KMS-11 (cell line): ENCODE data around the gene CHID1.

ENCODE experiments used
- H2AFZ ChIP-seq: fragments of 200-600 bp; sonication (generic); 2 replicates; pipeline ENCODE4 v1.6.1; 2016; ENCODE audit warnings: antibody characterized with exemption, mixed run types, low read depth
- H3K27ac ChIP-seq: fragments of 200-600 bp; sonication (generic); 2 replicates; pipeline ENCODE4 v1.6.1; 2016; ENCODE audit warnings: mild to moderate bottlenecking, mixed run types
- H3K27me3 ChIP-seq: fragments of 200-600 bp; sonication (generic); 2 replicates; pipeline ENCODE4 v1.6.1; 2017; ENCODE audit warnings: mild to moderate bottlenecking, low read depth, mixed run types, moderate library complexity; ENCODE audit not compliant: insufficient read depth
- H3K36me3 ChIP-seq: fragments of 200-600 bp; sonication (generic); 2 replicates; pipeline ENCODE4 v1.6.1; 2017; ENCODE audit warnings: mild to moderate bottlenecking, mixed run types; ENCODE audit not compliant: insufficient read depth
- H3K4me1 ChIP-seq: fragments of 200-600 bp; sonication (generic); 2 replicates; pipeline ENCODE4 v1.6.1; 2016; ENCODE audit warnings: mild to moderate bottlenecking, low read depth, mixed run types; ENCODE audit not compliant: poor library complexity, severe bottlenecking
- H3K4me2 ChIP-seq: fragments of 200-600 bp; sonication (generic); 2 replicates; pipeline ENCODE4 v1.7.0; 2016; ENCODE audit warnings: mild to moderate bottlenecking, mixed run types
- H3K4me3 ChIP-seq: fragments of 200-600 bp; sonication (generic); IDR thresholded peaks from 2 replicates; pipeline ENCODE4 v1.6.1; 2017; ENCODE audit warnings: low read depth, low read length, mixed read lengths; ENCODE audit not compliant: insufficient read depth
- H3K79me2 ChIP-seq: fragments of 200-600 bp; sonication (generic); 2 replicates; pipeline ENCODE4 v1.6.1; 2016; ENCODE audit warnings: low read depth, mixed run types; ENCODE audit not compliant: insufficient read depth
- H3K9ac ChIP-seq: fragments of 200-600 bp; sonication (generic); 2 replicates; pipeline ENCODE4 v1.6.1; 2016; ENCODE audit warnings: mild to moderate bottlenecking, mixed run types
- H4K20me1 ChIP-seq: fragments of 200-600 bp; sonication (generic); 2 replicates; pipeline ENCODE4 v1.6.1; 2016; ENCODE audit warnings: mild to moderate bottlenecking, mixed run types; ENCODE audit not compliant: insufficient read depth
- TF ChIP-seq, protein P1 (sequence below): fragments of 200-600 bp; sonication (generic); conservative IDR thresholded peaks from 2 replicates; pipeline ENCODE4 v1.6.1; 2017; ENCODE audit warnings: low read depth, mild to moderate bottlenecking, antibody characterized with exemption, low read length, moderate library complexity, mixed read lengths

The CHID1 gene

DNA sequence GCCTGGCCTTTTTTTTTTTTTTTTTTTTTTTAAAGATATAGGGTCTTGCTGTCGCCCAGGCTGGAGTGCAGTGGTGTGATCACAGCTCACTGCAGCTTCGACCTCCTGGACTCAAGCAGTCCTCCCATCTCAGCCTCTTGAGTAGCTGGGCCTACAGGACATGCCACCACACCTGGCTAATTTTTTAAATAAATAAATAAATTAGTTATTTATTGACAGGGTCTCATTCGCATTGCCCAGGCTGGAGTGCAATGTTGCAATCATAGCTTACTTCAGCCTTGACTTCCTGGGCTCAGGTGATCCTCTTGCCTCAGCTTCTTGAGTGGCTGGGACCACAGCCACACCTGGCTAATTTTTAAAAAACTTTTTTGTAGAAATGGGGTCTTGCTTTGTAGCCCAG, 25.6 kb upstream of the CHID1 start:
- Histone ChIP-seq H4K20me1 (no peaks in the 10 kb centered on the region), H3K36me3 (no peaks in the 10 kb centered on the region), H3K79me2 (peaks cover 79% of the 10 kb centered on the region), H2AFZ (no peak overlapping the region), H3K4me2 (no peak overlapping the region), H3K4me3 (no peak overlapping the region), H3K4me1 (peaks cover 8% of the 10 kb centered on the region), H3K9ac (no peak overlapping the region), H3K27ac (no peak overlapping the region), H3K27me3 (no peaks in the 10 kb centered on the region)
- TF ChIP-seq, protein P1, sequence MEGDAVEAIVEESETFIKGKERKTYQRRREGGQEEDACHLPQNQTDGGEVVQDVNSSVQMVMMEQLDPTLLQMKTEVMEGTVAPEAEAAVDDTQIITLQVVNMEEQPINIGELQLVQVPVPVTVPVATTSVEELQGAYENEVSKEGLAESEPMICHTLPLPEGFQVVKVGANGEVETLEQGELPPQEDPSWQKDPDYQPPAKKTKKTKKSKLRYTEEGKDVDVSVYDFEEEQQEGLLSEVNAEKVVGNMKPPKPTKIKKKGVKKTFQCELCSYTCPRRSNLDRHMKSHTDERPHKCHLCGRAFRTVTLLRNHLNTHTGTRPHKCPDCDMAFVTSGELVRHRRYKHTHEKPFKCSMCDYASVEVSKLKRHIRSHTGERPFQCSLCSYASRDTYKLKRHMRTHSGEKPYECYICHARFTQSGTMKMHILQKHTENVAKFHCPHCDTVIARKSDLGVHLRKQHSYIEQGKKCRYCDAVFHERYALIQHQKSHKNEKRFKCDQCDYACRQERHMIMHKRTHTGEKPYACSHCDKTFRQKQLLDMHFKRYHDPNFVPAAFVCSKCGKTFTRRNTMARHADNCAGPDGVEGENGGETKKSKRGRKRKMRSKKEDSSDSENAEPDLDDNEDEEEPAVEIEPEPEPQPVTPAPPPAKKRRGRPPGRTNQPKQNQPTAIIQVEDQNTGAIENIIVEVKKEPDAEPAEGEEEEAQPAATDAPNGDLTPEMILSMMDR = no peak

DNA sequence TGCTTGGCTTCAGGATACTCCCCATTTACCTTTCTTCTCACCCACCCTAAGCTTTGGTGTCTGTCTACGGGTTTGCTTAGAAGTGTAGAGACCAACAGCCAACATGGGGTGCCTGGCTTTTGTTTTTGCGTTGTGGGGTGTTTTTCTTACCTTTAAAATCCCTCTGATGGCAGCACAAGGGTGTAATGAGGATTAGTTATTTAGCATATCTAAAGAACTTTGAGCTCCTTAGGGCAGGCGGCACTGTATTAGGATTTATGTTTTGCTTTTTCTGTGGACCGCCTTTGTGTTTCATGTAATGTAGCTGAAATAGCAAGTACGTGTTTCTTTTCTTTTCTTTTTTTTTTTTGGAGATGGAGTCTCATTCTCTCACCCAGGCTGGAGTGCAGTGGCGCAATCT, 23.9 kb upstream of the CHID1 start:
- no peak overlapping the region for H3K9ac ChIP-seq
- no peaks in the 10 kb centered on the region for H3K27me3 ChIP-seq
- no peak overlapping the region for H3K4me3 ChIP-seq
- H3K4me1 ChIP-seq = peaks cover 10% of the 10 kb centered on the region
- H3K27ac ChIP-seq = no peak overlapping the region
- no peaks in the 10 kb centered on the region for H3K36me3 ChIP-seq
- TF ChIP-seq, protein P1 = no peak
- no peak overlapping the region for H3K4me2 ChIP-seq
- no peaks in the 10 kb centered on the region for H4K20me1 ChIP-seq
- no peak overlapping the region for H2AFZ ChIP-seq
- H3K79me2 ChIP-seq = peaks cover 80% of the 10 kb centered on the region

DNA sequence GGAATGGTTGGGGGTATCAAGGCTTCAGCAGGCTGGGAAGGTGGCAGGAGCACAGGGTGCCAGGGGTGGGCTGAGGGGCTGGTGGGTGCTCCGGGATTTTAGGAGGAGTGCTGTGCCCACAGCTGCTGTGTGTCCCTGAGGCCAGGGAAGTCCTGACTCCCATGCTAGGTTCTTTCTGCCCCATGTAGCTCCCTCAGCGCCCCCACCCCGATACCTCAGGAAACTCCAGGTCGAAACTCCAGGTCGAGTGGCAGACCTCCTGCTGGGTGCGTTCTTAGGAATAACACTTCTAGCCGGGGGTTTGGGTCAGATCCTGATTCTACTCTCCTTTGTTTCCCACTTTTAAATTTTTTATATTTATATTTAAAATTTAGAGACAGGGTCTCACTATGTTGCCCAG, 23.3 kb upstream of the CHID1 start:
- TF ChIP-seq, protein P1 = no peak
- no peak overlapping the region for H3K4me3 ChIP-seq
- no peaks in the 10 kb centered on the region for H3K27me3 ChIP-seq
- peaks cover 80% of the 10 kb centered on the region for H3K79me2 ChIP-seq
- peaks cover 16% of the 10 kb centered on the region for H3K4me1 ChIP-seq
- H4K20me1 ChIP-seq = no peaks in the 10 kb centered on the region
- H3K4me2 ChIP-seq = no peak overlapping the region
- H2AFZ ChIP-seq = no peak overlapping the region
- no peak overlapping the region for H3K27ac ChIP-seq
- no peaks in the 10 kb centered on the region for H3K36me3 ChIP-seq
- no peak overlapping the region for H3K9ac ChIP-seq

DNA sequence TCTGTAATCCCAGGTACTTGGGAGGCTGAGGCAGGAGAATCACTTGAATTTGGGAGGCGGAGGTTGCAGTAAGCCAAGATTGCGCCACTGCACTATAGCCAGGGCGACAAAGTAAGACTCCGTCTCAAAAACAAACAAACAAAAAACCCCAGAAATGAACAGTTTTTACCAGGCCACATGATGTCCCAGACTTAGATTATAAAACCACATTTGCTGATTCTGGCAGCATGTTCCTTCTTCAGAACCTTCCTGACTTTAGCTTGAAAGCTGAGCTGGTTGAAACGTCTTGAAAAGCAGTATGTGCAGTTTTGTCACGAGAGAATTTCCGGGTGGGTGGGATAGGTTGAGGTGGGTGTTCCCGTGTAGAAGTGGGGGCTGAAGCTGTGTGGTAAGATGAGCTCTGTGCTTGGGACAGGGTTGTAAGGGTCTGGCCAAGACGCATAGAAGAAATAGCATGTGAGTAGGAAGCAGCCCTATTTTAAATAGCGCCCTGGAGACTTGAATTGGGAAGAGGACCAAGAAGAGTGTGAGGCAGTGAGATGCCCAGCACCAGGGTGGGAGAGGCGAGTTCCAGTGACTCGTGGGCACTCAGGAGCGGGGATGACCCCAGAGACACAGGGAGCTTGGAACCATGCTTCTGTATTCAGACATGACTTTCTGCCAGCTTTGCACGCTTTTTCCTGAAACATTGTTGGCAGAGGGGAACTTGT, 22.7 kb upstream of the CHID1 start:
- TF ChIP-seq, protein P1 = no peak
- Histone ChIP-seq H4K20me1 (0 out of 2 replicates have a peak, but pooled peaks cover under 1% of the 10 kb centered on the region), H3K4me2 (no peak overlapping the region)

More for the DNA sequence above, 22.7 kb upstream of the CHID1 start:
- Histone ChIP-seq H2AFZ (no peak overlapping the region), H3K9ac (no peak overlapping the region), H3K79me2 (peaks cover 80% of the 10 kb centered on the region), H3K4me1 (peaks cover 22% of the 10 kb centered on the region), H3K27me3 (no peaks in the 10 kb centered on the region), H3K4me3 (no peak overlapping the region), H3K27ac (no peak overlapping the region), H3K36me3 (no peaks in the 10 kb centered on the region)
